GM10248 (cell line): ENCODE results near the gene OR9A4.

Experiments used
- CTCF ChIA-PET: fragments of 300-600 bp; sonication (Branson Sonifier 250); formaldehyde crosslinking; extraction: SDS; loops from one replicate; lab custom pipeline; 2021; ENCODE audit warnings: antibody characterized with exemption; lab: Yijun Ruan, JAX
- POLR2A ChIA-PET: fragments of 350-650 bp; sonication (Branson Sonifier 250); formaldehyde crosslinking; extraction: SDS; loops from one replicate; lab custom pipeline; 2020; ENCODE audit warnings: antibody characterized with exemption; lab: Yijun Ruan, JAX
- DNase-seq: peaks from one replicate; pipeline ENCODE4 v3.0.0; 2012; ENCODE audit errors: extremely low spot score
- TF ChIP-seq, protein P1 (sequence below): IDR thresholded peaks from 2 replicates; pipeline ENCODE4 v1.5.1; 2012; ENCODE audit warnings: mild to moderate bottlenecking, low read depth; ENCODE audit errors: extremely low read depth, missing control alignments, control extremely low read depth

The OR9A4 gene

DNA sequence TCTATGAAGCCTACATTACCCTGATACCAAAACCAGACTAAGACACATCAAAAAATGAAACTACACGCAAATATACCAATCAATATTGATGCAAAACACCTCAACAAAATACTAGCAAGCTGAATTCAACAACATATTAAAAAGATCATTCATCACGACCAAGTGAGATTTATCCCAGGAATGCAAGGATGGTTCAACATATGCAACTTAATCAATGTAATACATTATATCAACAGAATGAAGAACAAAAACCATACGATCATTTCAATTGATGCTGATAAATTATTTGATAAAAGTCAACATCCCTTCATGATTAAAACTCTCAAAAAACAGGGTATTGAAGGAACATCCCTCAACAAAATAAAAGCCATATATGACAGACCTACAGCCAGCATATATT lies 24.9 kb downstream of the OR9A4 start:
- CTCF ChIA-PET, result no interaction called here
- TF ChIP-seq, protein P1, sequence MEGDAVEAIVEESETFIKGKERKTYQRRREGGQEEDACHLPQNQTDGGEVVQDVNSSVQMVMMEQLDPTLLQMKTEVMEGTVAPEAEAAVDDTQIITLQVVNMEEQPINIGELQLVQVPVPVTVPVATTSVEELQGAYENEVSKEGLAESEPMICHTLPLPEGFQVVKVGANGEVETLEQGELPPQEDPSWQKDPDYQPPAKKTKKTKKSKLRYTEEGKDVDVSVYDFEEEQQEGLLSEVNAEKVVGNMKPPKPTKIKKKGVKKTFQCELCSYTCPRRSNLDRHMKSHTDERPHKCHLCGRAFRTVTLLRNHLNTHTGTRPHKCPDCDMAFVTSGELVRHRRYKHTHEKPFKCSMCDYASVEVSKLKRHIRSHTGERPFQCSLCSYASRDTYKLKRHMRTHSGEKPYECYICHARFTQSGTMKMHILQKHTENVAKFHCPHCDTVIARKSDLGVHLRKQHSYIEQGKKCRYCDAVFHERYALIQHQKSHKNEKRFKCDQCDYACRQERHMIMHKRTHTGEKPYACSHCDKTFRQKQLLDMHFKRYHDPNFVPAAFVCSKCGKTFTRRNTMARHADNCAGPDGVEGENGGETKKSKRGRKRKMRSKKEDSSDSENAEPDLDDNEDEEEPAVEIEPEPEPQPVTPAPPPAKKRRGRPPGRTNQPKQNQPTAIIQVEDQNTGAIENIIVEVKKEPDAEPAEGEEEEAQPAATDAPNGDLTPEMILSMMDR, result no peak
- DNase-seq, result no peak
- POLR2A ChIA-PET, result no interaction called here

DNA sequence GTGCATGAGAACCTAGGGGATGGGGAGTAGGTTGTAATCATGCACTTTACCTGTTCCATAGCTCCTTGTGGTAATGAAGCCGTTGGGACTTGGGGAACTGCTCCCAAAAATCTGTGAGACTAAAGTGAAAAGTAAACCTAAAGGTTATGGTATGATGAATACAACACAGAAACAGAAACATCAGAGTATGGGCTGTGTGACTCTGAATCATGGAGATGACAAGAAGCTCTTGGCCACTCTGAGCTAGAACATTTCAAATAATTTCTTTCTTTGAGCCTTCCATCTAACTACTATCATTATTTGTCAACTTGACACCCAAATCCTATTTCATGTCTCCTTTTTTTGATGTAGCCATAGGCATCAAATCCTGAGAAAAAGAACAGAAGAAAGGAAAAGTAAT lies 27.6 kb downstream of the OR9A4 start:
- ChIA-PET CTCF (no interaction called here), POLR2A (no interaction called here)
- no peak for DNase-seq
- TF ChIP-seq, protein P1, result no peak

DNA sequence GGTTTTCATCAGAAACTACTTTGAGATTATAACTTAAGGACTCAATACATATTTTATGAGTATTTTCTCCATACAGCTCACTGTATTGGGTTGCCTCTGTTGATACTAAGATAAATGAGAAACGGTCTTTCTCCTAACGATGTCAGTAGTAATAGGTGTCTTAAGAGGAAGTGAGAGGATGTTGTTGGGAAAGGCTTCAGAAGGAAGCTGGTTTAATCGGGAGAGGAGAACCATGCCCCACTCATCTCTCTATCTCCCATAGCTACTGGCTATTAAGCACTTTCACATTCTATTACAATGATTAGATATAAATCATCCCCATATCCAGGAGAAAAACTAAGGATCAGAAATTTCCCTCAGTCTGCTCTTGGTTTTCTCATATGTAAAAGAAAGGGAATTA lies 28.6 kb downstream of the OR9A4 start:
- CTCF ChIA-PET, result interaction anchor here (1.0 kb wide), 1 partner anchor 32 kb away, joined by 7 read pairs; no protein-coding TSS in a partner anchor
- TF ChIP-seq, protein P1, result no peak
- POLR2A ChIA-PET, result no interaction called here
- DNase-seq, result no peak

DNA sequence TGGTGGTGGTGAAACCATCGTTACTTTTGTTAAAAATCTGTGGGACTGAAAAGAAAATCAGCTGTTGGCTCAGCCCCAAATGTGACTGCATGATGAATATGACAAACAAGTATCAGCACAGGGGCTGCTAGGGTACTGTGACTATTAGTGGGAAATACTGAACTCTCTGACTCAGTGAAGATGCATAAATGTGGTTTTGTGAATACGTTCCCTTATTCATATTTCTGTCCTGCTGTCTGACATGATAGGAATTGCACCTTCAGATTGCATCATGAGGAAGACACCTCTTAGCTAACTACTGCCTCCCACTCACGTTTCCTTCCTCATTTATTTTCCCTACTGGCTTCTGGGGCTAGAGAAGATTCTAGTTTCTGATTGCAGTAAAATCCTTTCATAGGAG lies 29.2 kb downstream of the OR9A4 start:
- POLR2A ChIA-PET, result no interaction called here
- CTCF ChIA-PET, result interaction anchor here (1.0 kb wide), 1 partner anchor 31 kb away, joined by 7 read pairs; no protein-coding TSS in a partner anchor
- DNase-seq, result no peak
- TF ChIP-seq, protein P1, result no peak

DNA sequence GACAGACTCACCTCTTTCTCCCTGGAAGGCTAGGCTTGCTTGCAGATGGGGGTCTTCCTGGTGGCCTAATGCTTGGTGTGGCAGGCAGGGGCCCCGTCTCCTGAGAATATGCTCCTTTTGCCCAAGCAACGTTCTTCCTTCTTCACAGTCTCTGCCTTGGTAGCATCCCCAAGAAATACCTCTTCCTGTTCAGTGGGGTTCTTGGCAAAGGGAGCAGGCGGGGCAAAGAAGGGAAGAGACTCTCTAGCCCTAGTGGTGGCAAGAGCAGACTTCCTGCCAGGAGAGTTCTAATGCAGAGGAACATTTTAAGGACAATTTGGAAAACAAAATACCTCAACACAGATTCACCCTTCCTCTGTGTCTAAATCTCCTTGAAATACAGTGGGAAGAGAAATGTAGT lies 30.6 kb downstream of the OR9A4 start, which contains the start of gene CLEC5A:
Gene CLEC5A, minus strand, starts transcription at position 179 of the 400 bp plus-strand sequence. CDS start 682 bp downstream, outside the sequence.
- POLR2A ChIA-PET, result no interaction called here

DNA sequence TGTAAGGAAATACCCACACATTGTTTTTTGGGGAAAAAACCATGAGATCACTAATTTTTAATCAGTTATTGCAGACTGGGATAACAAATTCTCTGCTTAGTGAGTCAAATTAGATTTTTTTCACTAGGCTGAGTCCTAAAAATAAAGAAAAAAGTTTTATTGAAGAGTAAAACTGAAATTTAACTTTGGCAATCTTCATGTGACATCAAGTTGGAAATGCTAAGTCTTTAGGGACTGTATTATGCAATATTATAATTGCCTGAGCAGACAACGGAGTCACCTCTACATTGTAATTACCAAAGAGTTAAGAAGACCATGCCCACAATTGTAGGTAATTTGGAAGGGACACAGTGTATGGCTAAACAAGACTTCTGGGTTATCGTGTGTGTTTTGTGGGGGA lies 32.8 kb downstream of the OR9A4 start:
- ChIA-PET POLR2A (no interaction called here), CTCF (no interaction called here)
- DNase-seq, result no peak
- TF ChIP-seq, protein P1, result no peak

More for the DNA sequence above, 30.6 kb downstream of the OR9A4 start, which contains the start of gene CLEC5A:
- TF ChIP-seq, protein P1, result no peak
- CTCF ChIA-PET, result no interaction called here
- no peak for DNase-seq
